ENCODE results near the gene CSPG4. TPM values are rescaled to one million over a fixed set of nuclear protein-coding genes. Genes with fewer than 3 reads are reported as not detected.

CSPG4 gene
- total and polyA plus RNA-seq, 10 of the 15 experiments (the other 5 are each of a cell fraction or from before 2014, with no cell fraction given): 0.02 to 2.2 (median 0.76) TPM

GRCh38 chr15:75696854-75697259, 15.8 kb downstream of the CSPG4 start:
- no peak for FAIRE-seq
- Histone ChIP-seq H3K4me1 (ENCODE audit: control insufficient read depth, insufficient read depth, low read length) (peaks cover 48% of the 10 kb centered on the region), H3K27ac (ENCODE audit: control insufficient read depth, insufficient read depth) (no peak overlapping the region), H4K20me1 (ENCODE audit: control insufficient read depth, insufficient read depth) (no peaks in the 10 kb centered on the region), H3K36me3 (ENCODE audit: control insufficient read depth in 2 of 2, insufficient read depth in 2 of 2, low read length in 1 of 2) (no peaks in the 10 kb centered on the region), H3K27me3 (replicated peaks in 1 of 2; ENCODE audit: control insufficient read depth in 2 of 2, insufficient read depth in 2 of 2, low read length in 1 of 2) (no peaks in the 10 kb centered on the region), H3K9me3 (replicated peaks; ENCODE audit: control insufficient read depth, insufficient read depth, low read length) (no peaks in the 10 kb centered on the region), H3K4me2 (ENCODE audit: control insufficient read depth, insufficient read depth) (no peak overlapping the region), H2AFZ (ENCODE audit: control insufficient read depth, low read depth, low read length) (no peak overlapping the region), H3K79me2 (ENCODE audit: control insufficient read depth, insufficient read depth, low read length) (no peaks in the 10 kb centered on the region), H3K4me3 (no peak overlapping the region), H3K9ac (ENCODE audit: control insufficient read depth, insufficient read depth, low read length) (no peak overlapping the region)
- ChIA-PET SMC1A (ENCODE audit: uncharacterized antibody, unreplicated experiment) (no interaction called here), POLR2A (interaction anchor here (0.6 kb wide), 1 partner anchor 147 kb away, joined by 3 read pairs; the partner anchor contains the start of gene UBE2Q2), RAD21 (ENCODE audit: unreplicated experiment) (no interaction called here), CTCF (no interaction called here)
- no peak for ATAC-seq
- 80% methylated on average over 11 of the region's 11 CpGs for WGBS (ENCODE audit: insufficient coverage, insufficient replicate concordance, low lambda C conversion rate, missing lambda C conversion rate)
- BruUV-seq (replicated peaks): no TSS peak
- in situ Hi-C loops (cut with MboI) (no loop called here), intact Hi-C loops (cut with micrococcal nuclease; ENCODE audit: unreplicated experiment) (no loop called here)
- no peak for TF ChIP-seq CBX3 (IDR thresholded peaks at IDR 0.05; ENCODE audit: borderline replicate concordance, low read depth)
- no peak for DNase-seq (ENCODE audit: low read depth, low spot score)

GRCh38 chr15:75696311-75696720, 16.3 kb downstream of the CSPG4 start:
- POLR2A ChIA-PET: no interaction called here
- CTCF ChIA-PET: interaction anchor here (0.5 to 0.8 kb wide), 2 partner anchors 10 to 652 kb away, joined by 4 to 6 read pairs; no protein-coding TSS in a partner anchor
- no peak overlapping the region for H3K4me3 ChIP-seq
- no peaks in the 10 kb centered on the region for H3K79me2 ChIP-seq (ENCODE audit: control insufficient read depth, insufficient read depth, low read length)
- RAD21 ChIA-PET (ENCODE audit: unreplicated experiment): interaction anchor here (1.1 kb wide), 1 partner anchor 56 kb away, joined by 3 read pairs; the partner anchor contains the start of gene IMP3
- H3K9ac ChIP-seq (ENCODE audit: control insufficient read depth, insufficient read depth, low read length): no peak overlapping the region
- no peaks in the 10 kb centered on the region for H3K36me3 ChIP-seq (ENCODE audit: control insufficient read depth in 2 of 2, insufficient read depth in 2 of 2, low read length in 1 of 2)
- no peaks in the 10 kb centered on the region for H3K27me3 ChIP-seq (replicated peaks in 1 of 2; ENCODE audit: control insufficient read depth in 2 of 2, insufficient read depth in 2 of 2, low read length in 1 of 2)
- in situ Hi-C loops (cut with MboI) (no loop called here), intact Hi-C loops (cut with micrococcal nuclease; ENCODE audit: unreplicated experiment) (no loop called here)
- 4% methylated on average over 12 of the region's 14 CpGs for WGBS (ENCODE audit: insufficient coverage, insufficient replicate concordance, low lambda C conversion rate, missing lambda C conversion rate)
- peak overlapping the region; percentile 20; the same call in 1 of the 2 replicates for H3K27ac ChIP-seq (ENCODE audit: control insufficient read depth, insufficient read depth)
- FAIRE-seq (no peak), ATAC-seq (peak; percentile 2; the same call in 2 of the 3 replicates), DNase-seq (ENCODE audit: low read depth, low spot score) (no peak)
- peak overlapping the region; percentile 3 for H3K4me2 ChIP-seq (ENCODE audit: control insufficient read depth, insufficient read depth)
- no peaks in the 10 kb centered on the region for H3K9me3 ChIP-seq (replicated peaks; ENCODE audit: control insufficient read depth, insufficient read depth, low read length)
- no peak overlapping the region for H2AFZ ChIP-seq (ENCODE audit: control insufficient read depth, low read depth, low read length)
- SMC1A ChIA-PET (ENCODE audit: uncharacterized antibody, unreplicated experiment): no interaction called here
- H3K4me1 ChIP-seq (ENCODE audit: control insufficient read depth, insufficient read depth, low read length): peaks cover 48% of the 10 kb centered on the region
- no peaks in the 10 kb centered on the region for H4K20me1 ChIP-seq (ENCODE audit: control insufficient read depth, insufficient read depth)
- BruUV-seq (replicated peaks): no TSS peak
- TF ChIP-seq SRF (IDR thresholded peaks at IDR 0.05; ENCODE audit: low read depth in 2 of 2, low read length in 2 of 2): no peak
- no peak for TF ChIP-seq ZNF207 (IDR thresholded peaks at IDR 0.05; ENCODE audit: borderline replicate concordance)
- peak; percentile 92 for TF ChIP-seq ZBTB33 (IDR thresholded peaks at IDR 0.05)
- TF ChIP-seq BHLHE40 (IDR thresholded peaks at IDR 0.05; ENCODE audit: borderline replicate concordance in 1 of 2, low read depth in 2 of 2, low read length in 1 of 2): 0 out of 4 replicates have a peak, but pooled peaks of 1 of the 2 experiments have one; percentile 25
- no peak for TF ChIP-seq TCF12 (IDR thresholded peaks at IDR 0.05; ENCODE audit: low read depth, low read length)
- 0 out of 2 replicates have a peak, but pooled peaks have one; percentile 58 for TF ChIP-seq MEF2A (IDR thresholded peaks at IDR 0.05; ENCODE audit: insufficient read depth, low read depth, low read length)
- TF ChIP-seq MLLT1 (IDR thresholded peaks at IDR 0.05): peak; percentile 84
- TF ChIP-seq GATAD2B (conservative IDR thresholded peaks at IDR 0.05; ENCODE audit: low read depth): 0 out of 2 replicates have a peak, but pooled peaks have one; percentile 43
- no peak for TF ChIP-seq SMAD1 (IDR thresholded peaks at IDR 0.05; ENCODE audit: low read depth, partially characterized antibody)
- 0 out of 2 replicates have a peak, but pooled peaks have one; percentile 16 for TF ChIP-seq CREB1 (IDR thresholded peaks at IDR 0.05; ENCODE audit: low read depth)
- peak; percentile 47; the same call in 1 of the 2 replicates for TF ChIP-seq PAX5 (IDR thresholded peaks at IDR 0.05; ENCODE audit: borderline replicate concordance, low read depth, low read length)
- no peak for TF ChIP-seq TARDBP (IDR thresholded peaks at IDR 0.05; ENCODE audit: borderline replicate concordance)
